Liver (tissue), 9 donors: ENCODE results near the gene DEDD2. TPM values are rescaled to one million over a fixed set of nuclear protein-coding genes. Genes with fewer than 3 reads are reported as not detected.

Experiments
- DNase-seq: peaks from one replicate; pipeline ENCODE4 v3.0.0-alpha.2; 2017; ENCODE audit warnings: low spot score
- H3K27ac ChIP-seq, 2 donors: one replicate each; pipeline ENCODE4 v1.7.0; 2013; ENCODE audit warnings: inconsistent platforms in 2 of 2, low read length in 2 of 2, control low read depth in 1 of 2, low read depth in 1 of 2, mild to moderate bottlenecking in 1 of 2
- H3K27me3 ChIP-seq, 4 donors: one replicate each; pipeline versions ENCODE4 v1.6.1 to v1.7.0; 2013; ENCODE audit warnings: low read length in 3 of 4, inconsistent platforms in 1 of 4, mild to moderate bottlenecking in 1 of 4, moderate library complexity in 1 of 4; ENCODE audit not compliant: control insufficient read depth in 4 of 4, insufficient read depth in 4 of 4
- H3K36me3 ChIP-seq, 4 donors: one replicate each; pipeline versions ENCODE4 v1.6.1 to v1.7.0; 2013; ENCODE audit warnings: low read length in 3 of 4, mild to moderate bottlenecking in 3 of 4, low read depth in 1 of 4, moderate library complexity in 1 of 4; ENCODE audit not compliant: control insufficient read depth in 4 of 4, insufficient read depth in 3 of 4
- H3K4me1 ChIP-seq, 4 donors: one replicate each; pipeline versions ENCODE4 v1.6.1 to v1.7.0; 2013; ENCODE audit warnings: low read length in 3 of 4, mild to moderate bottlenecking in 3 of 4, moderate library complexity in 1 of 4; ENCODE audit not compliant: control insufficient read depth in 4 of 4, insufficient read depth in 4 of 4
- H3K4me3 ChIP-seq, 3 donors: one replicate each; pipeline versions ENCODE4 v1.6.1 to v1.7.0; 2013; ENCODE audit warnings: low read length in 3 of 3, control low read depth in 1 of 3, low read depth in 1 of 3, mild to moderate bottlenecking in 1 of 3
- H3K9ac ChIP-seq, 2 donors: one replicate each; pipeline ENCODE4 v1.7.0; 2013; ENCODE audit warnings: low read length in 2 of 2, mild to moderate bottlenecking in 2 of 2, moderate library complexity in 2 of 2, control low read depth in 1 of 2, low read depth in 1 of 2
- H3K9me3 ChIP-seq, 4 donors: one replicate each; pipeline versions ENCODE4 v1.6.1 to v1.7.0; 2013; ENCODE audit warnings: low read length in 3 of 4; ENCODE audit not compliant: control insufficient read depth in 4 of 4
- ATF3 ChIP-seq: IDR thresholded peaks from 2 replicates; pipeline ENCODE4 v1.6.1; 2016; ENCODE audit warnings: antibody characterized with exemption
- CTCF ChIP-seq: fragments of 150-350 bp; IDR thresholded peaks from 2 replicates; pipeline ENCODE4 v1.5.1; 2017; ENCODE audit warnings: improper control_type of control experiment, low read depth, low read length; ENCODE audit not compliant: missing input control
- EGR1 ChIP-seq, 2 donors: IDR thresholded peaks; 2 replicates each; pipeline ENCODE4 v1.6.1; 2016 to 2018; ENCODE audit warnings: antibody characterized with exemption in 2 of 2, low read depth in 2 of 2
- FOXA1 ChIP-seq: IDR thresholded peaks from 2 replicates; pipeline ENCODE4 v1.6.1; 2016; ENCODE audit warnings: antibody characterized with exemption
- FOXA2 ChIP-seq: IDR thresholded peaks from 2 replicates; pipeline ENCODE4 v1.6.1; 2016; ENCODE audit warnings: antibody characterized with exemption
- GABPA ChIP-seq, 2 donors: IDR thresholded peaks in 1 of 2; conservative IDR thresholded peaks in 1 of 2; 2 replicates each; pipeline ENCODE4 v1.6.1; 2016; ENCODE audit warnings: antibody characterized with exemption in 2 of 2, mild to moderate bottlenecking in 1 of 2, moderate library complexity in 1 of 2
- HNF4A ChIP-seq, 2 donors: conservative IDR thresholded peaks; 2 replicates each; pipeline ENCODE4 v1.6.1; 2016; ENCODE audit warnings: antibody characterized with exemption in 2 of 2, mild to moderate bottlenecking in 2 of 2
- HNF4G ChIP-seq: IDR thresholded peaks from 2 replicates; pipeline ENCODE4 v1.6.1; 2016; ENCODE audit warnings: antibody characterized with exemption
- JUND ChIP-seq, 2 donors: IDR thresholded peaks; 2 replicates each; pipeline ENCODE4 v1.6.1; 2016; ENCODE audit warnings: antibody characterized with exemption in 2 of 2
- NR2F2 ChIP-seq: IDR thresholded peaks from 2 replicates; pipeline ENCODE4 v1.6.1; 2016; ENCODE audit warnings: antibody characterized with exemption
- RAD21 ChIP-seq, 2 donors: IDR thresholded peaks; 2 replicates each; pipeline ENCODE4 v1.6.1; 2016; ENCODE audit warnings: antibody characterized with exemption in 2 of 2, mild to moderate bottlenecking in 2 of 2
- RXRA ChIP-seq, 2 donors: IDR thresholded peaks; 2 replicates each; pipeline ENCODE4 v1.6.1; 2017 to 2018; ENCODE audit warnings: antibody characterized with exemption in 2 of 2, mild to moderate bottlenecking in 1 of 2
- SP1 ChIP-seq: IDR thresholded peaks from 2 replicates; pipeline ENCODE4 v1.6.1; 2018; ENCODE audit warnings: antibody characterized with exemption, mild to moderate bottlenecking
- TAF1 ChIP-seq: conservative IDR thresholded peaks from 2 replicates; pipeline ENCODE4 v1.6.1; 2016; ENCODE audit warnings: antibody characterized with exemption, mild to moderate bottlenecking
- YY1 ChIP-seq: IDR thresholded peaks from 2 replicates; pipeline ENCODE4 v1.6.1; 2016; ENCODE audit warnings: antibody characterized with exemption, mild to moderate bottlenecking
- WGBS: extraction: QIAGEN DNeasy Blood & Tissue Kit; methylation state at CpG from one replicate; pipeline ENCODE4 v1.1.7; 2013; 5-methylcytosine and 5-hydroxymethylcytosine counted together
- polyA plus RNA-seq, 2 donors: library from polyadenylated mRNA; stranded (reverse) in 1 of 2; unstranded in 1 of 2; fragments of 200-250 nt in 1 of 2; fragments of >200 nt in 1 of 2; fragmentation: Nextera tagmentation in 1 of 2; extraction: Ambion mirVana in 1 of 2; gene quantifications; one replicate each; pipeline versions ENCODE4 v1.2.1 to v1.2.3, GENCODE V29; 2013 to 2015
- total RNA-seq, 2 donors: library from RNA; depleted of rRNA; stranded (reverse); fragments of >200 nt; gene quantifications; one replicate each; pipeline ENCODE4 v1.2.3, GENCODE V29; 2014
- TF ChIP-seq, protein P1 (sequence below): IDR thresholded peaks from 2 replicates; pipeline ENCODE4 v1.6.1; 2016; ENCODE audit warnings: antibody characterized with exemption
- TF ChIP-seq, protein P2 (sequence below): IDR thresholded peaks from 2 replicates; pipeline ENCODE4 v1.6.1; 2016; ENCODE audit warnings: antibody characterized with exemption
- TF ChIP-seq, protein P3 (sequence below): IDR thresholded peaks from 2 replicates; pipeline ENCODE4 v1.6.1; 2016; ENCODE audit warnings: antibody characterized with exemption, mild to moderate bottlenecking
- donor health status: healthy.
- donor health status: healthy.
- donor health status: healthy.
- donor health status: healthy.
- donor health status: healthy.

DEDD2 gene
- total and polyA plus RNA-seq, 4 donors = 9.6 to 47.1 (median 16.4) TPM

GRCh38 chr19:42154471-42155323 is 62.8 kb downstream of the DEDD2 start:
- H3K27ac ChIP-seq = no peak overlapping the region
- no peaks in the 10 kb centered on the region for H3K27me3 ChIP-seq
- H3K4me3 ChIP-seq = no peak overlapping the region
- H3K9ac ChIP-seq = no peak overlapping the region
- WGBS = 58% methylated on average over 15 of the region's 15 CpGs
- no peak for DNase-seq
- TF ChIP-seq CTCF = no peak
- no peak for TF ChIP-seq FOXA2
- no peak for TF ChIP-seq FOXA1
- TF ChIP-seq HNF4A (conservative IDR thresholded peaks at IDR 0.05) = no peak
- TF ChIP-seq NR2F2 = no peak
- TF ChIP-seq, protein P1, sequence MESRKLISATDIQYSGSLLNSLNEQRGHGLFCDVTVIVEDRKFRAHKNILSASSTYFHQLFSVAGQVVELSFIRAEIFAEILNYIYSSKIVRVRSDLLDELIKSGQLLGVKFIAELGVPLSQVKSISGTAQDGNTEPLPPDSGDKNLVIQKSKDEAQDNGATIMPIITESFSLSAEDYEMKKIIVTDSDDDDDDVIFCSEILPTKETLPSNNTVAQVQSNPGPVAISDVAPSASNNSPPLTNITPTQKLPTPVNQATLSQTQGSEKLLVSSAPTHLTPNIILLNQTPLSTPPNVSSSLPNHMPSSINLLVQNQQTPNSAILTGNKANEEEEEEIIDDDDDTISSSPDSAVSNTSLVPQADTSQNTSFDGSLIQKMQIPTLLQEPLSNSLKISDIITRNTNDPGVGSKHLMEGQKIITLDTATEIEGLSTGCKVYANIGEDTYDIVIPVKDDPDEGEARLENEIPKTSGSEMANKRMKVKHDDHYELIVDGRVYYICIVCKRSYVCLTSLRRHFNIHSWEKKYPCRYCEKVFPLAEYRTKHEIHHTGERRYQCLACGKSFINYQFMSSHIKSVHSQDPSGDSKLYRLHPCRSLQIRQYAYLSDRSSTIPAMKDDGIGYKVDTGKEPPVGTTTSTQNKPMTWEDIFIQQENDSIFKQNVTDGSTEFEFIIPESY = no peak
- TF ChIP-seq, protein P2, sequence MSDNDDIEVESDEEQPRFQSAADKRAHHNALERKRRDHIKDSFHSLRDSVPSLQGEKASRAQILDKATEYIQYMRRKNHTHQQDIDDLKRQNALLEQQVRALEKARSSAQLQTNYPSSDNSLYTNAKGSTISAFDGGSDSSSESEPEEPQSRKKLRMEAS = no peak
- no peak for TF ChIP-seq SP1
- no peak for TF ChIP-seq GABPA (IDR thresholded peaks at IDR 0.05 in 1 of 2, conservative IDR thresholded peaks at IDR 0.05 in 1 of 2)
- no peak for TF ChIP-seq JUND (IDR thresholded peaks at IDR 0.05)
- TF ChIP-seq RXRA (IDR thresholded peaks at IDR 0.05) = no peak
- TF ChIP-seq, protein P3, sequence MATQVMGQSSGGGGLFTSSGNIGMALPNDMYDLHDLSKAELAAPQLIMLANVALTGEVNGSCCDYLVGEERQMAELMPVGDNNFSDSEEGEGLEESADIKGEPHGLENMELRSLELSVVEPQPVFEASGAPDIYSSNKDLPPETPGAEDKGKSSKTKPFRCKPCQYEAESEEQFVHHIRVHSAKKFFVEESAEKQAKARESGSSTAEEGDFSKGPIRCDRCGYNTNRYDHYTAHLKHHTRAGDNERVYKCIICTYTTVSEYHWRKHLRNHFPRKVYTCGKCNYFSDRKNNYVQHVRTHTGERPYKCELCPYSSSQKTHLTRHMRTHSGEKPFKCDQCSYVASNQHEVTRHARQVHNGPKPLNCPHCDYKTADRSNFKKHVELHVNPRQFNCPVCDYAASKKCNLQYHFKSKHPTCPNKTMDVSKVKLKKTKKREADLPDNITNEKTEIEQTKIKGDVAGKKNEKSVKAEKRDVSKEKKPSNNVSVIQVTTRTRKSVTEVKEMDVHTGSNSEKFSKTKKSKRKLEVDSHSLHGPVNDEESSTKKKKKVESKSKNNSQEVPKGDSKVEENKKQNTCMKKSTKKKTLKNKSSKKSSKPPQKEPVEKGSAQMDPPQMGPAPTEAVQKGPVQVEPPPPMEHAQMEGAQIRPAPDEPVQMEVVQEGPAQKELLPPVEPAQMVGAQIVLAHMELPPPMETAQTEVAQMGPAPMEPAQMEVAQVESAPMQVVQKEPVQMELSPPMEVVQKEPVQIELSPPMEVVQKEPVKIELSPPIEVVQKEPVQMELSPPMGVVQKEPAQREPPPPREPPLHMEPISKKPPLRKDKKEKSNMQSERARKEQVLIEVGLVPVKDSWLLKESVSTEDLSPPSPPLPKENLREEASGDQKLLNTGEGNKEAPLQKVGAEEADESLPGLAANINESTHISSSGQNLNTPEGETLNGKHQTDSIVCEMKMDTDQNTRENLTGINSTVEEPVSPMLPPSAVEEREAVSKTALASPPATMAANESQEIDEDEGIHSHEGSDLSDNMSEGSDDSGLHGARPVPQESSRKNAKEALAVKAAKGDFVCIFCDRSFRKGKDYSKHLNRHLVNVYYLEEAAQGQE = no peak
- TF ChIP-seq TAF1 = no peak
- no peak for TF ChIP-seq YY1
- no peak for TF ChIP-seq HNF4G
- TF ChIP-seq ATF3 = no peak
- no peak for TF ChIP-seq EGR1 (IDR thresholded peaks at IDR 0.05; ENCODE audit: low read depth in 2 of 2)
- TF ChIP-seq RAD21 (IDR thresholded peaks at IDR 0.05) = no peak
- no peaks in the 10 kb centered on the region for H3K36me3 ChIP-seq
- H3K4me1 ChIP-seq = peaks cover 4 to 33% (median 22%) of the 10 kb centered on the region in 4 donors
- H3K9me3 ChIP-seq = no peaks in the 10 kb centered on the region
